ENCODE measurements around the gene HERPUD1.

GRCh38 chr16:56919099-56919800 lies 12.7 kb upstream of the HERPUD1 start:
- TF ChIP-seq E2F4 (CRISPR knock-in tag; IDR thresholded peaks at IDR 0.05; ENCODE audit: low read depth) (no peak), KDM4B (IDR thresholded peaks at IDR 0.05; ENCODE audit: borderline replicate concordance in 2 of 2, low read depth in 1 of 2) (no peak), ZNF589 (CRISPR knock-in tag; IDR thresholded peaks at IDR 0.05; ENCODE audit: low read depth) (no peak), MXI1 (IDR thresholded peaks at IDR 0.05; ENCODE audit: low read depth, low read length) (no peak)
